ENCODE data around the gene MAPRE2. TPM values are rescaled to one million over a fixed set of nuclear protein-coding genes. Genes with fewer than 3 reads are reported as not detected.

MAPRE2 gene
- total RNA-seq, 1 experiment from 2014 or later: 29.4 TPM

GRCh38 chr18:35022426-35023001 is 18.7 kb upstream of the MAPRE2 start:
- no peak overlapping the region for H2BK12ac ChIP-seq (ENCODE audit: insufficient read length, low read depth, low read length)
- H3K56ac ChIP-seq (ENCODE audit: insufficient read length, low read depth, low read length): no peak overlapping the region
- no peak overlapping the region for H3K27ac ChIP-seq (ENCODE audit: insufficient read length, low read depth, low read length)
- H3K27me3 ChIP-seq (ENCODE audit: insufficient read depth, low read length): no peaks in the 10 kb centered on the region
- H2BK120ac ChIP-seq (ENCODE audit: low read depth, low read length, poor library complexity, severe bottlenecking): no peak overlapping the region
- H3T11ph ChIP-seq (ENCODE audit: low read length): no peak overlapping the region
- H3K23me2 ChIP-seq (ENCODE audit: insufficient read length, low read depth, low read length, poor library complexity, severe bottlenecking): no peaks in the 10 kb centered on the region
- H2BK5ac ChIP-seq (ENCODE audit: insufficient read length, low read length): no peak overlapping the region
- H3K4me1 Mint-ChIP-seq: peaks cover 21% of the 10 kb centered on the region in 2 experiments
- no peaks in the 10 kb centered on the region for H3K9me3 ChIP-seq (ENCODE audit: control insufficient read depth, low read depth, low read length)
- DNase-seq: no peak
- H3K79me2 ChIP-seq (ENCODE audit: insufficient read depth, low read length): no peaks in the 10 kb centered on the region
- H2AK5ac ChIP-seq (ENCODE audit: insufficient read length, low read length): no peak overlapping the region
- H3K27me3 Mint-ChIP-seq (ENCODE audit: low read depth): no peaks in the 10 kb centered on the region
- H3K36me3 Mint-ChIP-seq (ENCODE audit: insufficient read depth in 1 of 3, low read depth in 3 of 3): no peaks in the 10 kb centered on the region
- TF ChIP-seq CTCF (conservative IDR thresholded peaks at IDR 0.05): no peak
- H3K4me3 Mint-ChIP-seq: no peak overlapping the region
- H4K20me1 ChIP-seq (ENCODE audit: control insufficient read depth, insufficient read depth, insufficient read length): no peaks in the 10 kb centered on the region
- H4K91ac ChIP-seq (ENCODE audit: insufficient read length, low read depth, low read length): no peak overlapping the region
- no peak overlapping the region for H3K27ac Mint-ChIP-seq
- no peak overlapping the region for H3K18ac ChIP-seq (ENCODE audit: insufficient read length, low read depth, low read length)
- no peak overlapping the region for H2BK15ac ChIP-seq (ENCODE audit: low read depth, low read length)
- H4K5ac ChIP-seq (ENCODE audit: insufficient read length, low read depth, low read length): no peak overlapping the region
- H3K9ac ChIP-seq (ENCODE audit: extremely low read depth, insufficient read length, low read length): no peak overlapping the region
- no peaks in the 10 kb centered on the region for H3K9me3 Mint-ChIP-seq
- H3K4ac ChIP-seq (ENCODE audit: low read depth, low read length): no peak overlapping the region
- H3K4me1 ChIP-seq (ENCODE audit: insufficient read depth, low read length): no peaks in the 10 kb centered on the region; the same call in 1 of the 2 replicates
- H3K79me1 ChIP-seq (ENCODE audit: insufficient read depth, low read depth, low read length, poor library complexity, severe bottlenecking): no peaks in the 10 kb centered on the region
- no peak overlapping the region for H3K14ac ChIP-seq (ENCODE audit: insufficient read depth, low read length)
- no peak overlapping the region for H2BK20ac ChIP-seq (ENCODE audit: low read depth, low read length, poor library complexity, severe bottlenecking)
- no peak overlapping the region for H2AFZ ChIP-seq (ENCODE audit: low read length)
- H4K8ac ChIP-seq (replicated peaks; ENCODE audit: insufficient read length, low read depth, low read length): no peak overlapping the region
- no CpG with 5 or more reads among the region's 1 CpG for WGBS (ENCODE audit: extremely low coverage, insufficient read length, low lambda C conversion rate)
- H3K4me2 ChIP-seq (ENCODE audit: insufficient read depth, insufficient read length, low read length): no peak overlapping the region
- H3K23ac ChIP-seq (ENCODE audit: insufficient read length, low read depth, low read length): no peak overlapping the region

Measured in H9 (cell line).